HS-5 (cell line): ENCODE measurements around the gene RPS21.
"Not testable (repeated sequence)": the region's sequence is repeated elsewhere in the genome, so short reads cannot be mapped to it uniquely, and the experiment has no call there.

Experiments used
- DNase-seq: peaks from one replicate; pipeline ENCODE4 v3.0.0-alpha.2; 2012; ENCODE audit warnings: low read depth

The RPS21 gene

DNA sequence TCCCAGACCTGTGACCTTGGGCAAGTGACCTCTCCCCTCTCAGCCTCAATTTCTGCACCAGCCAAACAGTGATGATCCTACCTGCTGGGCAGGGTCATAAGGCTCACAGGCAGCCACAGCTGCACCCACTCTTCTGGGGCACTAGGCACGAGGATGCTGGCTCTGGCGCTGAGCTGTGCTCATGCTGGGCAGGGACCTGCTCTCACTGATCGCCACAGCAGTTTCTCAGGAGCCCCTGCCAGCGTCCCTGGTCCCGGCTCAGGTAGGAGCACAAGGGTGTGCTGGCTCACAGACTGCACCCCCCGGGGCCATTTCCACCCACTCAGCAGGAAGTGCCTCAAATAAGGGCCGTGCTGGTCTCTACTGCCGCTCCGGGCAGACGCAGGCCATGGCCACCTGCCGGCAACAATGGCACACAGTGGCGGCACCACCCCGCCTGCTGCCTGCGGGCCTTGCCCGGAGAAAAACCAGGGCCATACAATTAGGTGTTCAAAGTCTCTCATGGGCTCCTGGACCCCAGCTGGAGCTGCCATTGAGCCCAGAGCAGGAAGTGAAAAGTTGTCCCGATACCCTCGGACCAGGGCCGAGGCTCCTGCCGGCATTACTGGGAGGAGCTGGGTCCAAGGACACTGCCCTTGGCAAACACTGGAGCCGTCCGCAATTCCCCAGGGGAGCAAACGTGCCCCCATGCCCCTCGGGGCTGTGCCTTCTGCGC is 24.7 kb downstream of the RPS21 start:
- DNase-seq: no peak

GRCh38 chr20:62412194-62413024 is 25.5 kb downstream of the RPS21 start:
- DNase-seq: no peak

GRCh38 chr20:62413025-62413570 is 26.2 kb downstream of the RPS21 start:
- no peak for DNase-seq

DNA sequence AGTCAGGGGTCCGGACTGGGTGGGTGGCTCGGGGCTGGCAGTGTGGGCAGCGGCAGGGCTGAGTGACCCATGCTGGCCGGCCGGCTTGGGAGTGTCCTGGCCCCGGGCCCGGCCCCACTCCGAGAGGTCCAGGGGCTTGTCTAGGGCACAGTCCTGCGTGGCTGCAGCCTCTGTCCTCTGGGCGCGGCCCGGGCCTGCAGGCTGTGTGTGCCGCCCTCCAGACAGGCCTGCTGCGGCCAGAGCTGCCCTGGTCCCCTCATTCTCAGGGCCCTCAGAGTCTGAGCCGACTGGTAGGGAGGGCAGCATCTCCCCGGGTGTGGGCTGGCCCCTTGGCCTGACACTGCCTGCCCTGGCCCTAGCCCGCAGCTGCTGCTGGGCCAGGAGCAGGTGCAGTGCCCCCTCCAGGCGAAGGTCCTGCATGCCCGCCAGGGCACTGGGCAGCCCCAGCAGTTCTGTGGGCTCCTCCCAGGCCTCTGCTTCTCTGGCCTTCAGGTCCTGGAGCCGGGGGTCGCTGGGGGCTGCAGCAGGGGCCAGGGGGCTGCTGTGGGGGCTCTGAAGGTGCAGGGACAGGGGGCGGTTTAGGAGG is 27.1 kb downstream of the RPS21 start:
- DNase-seq: no peak

GRCh38 chr20:62415354-62416111 is 28.6 kb downstream of the RPS21 start:
- no peak for DNase-seq

- DNase-seq: no peak
Measured at GRCh38 chr20:62416651-62417637, 30.0 kb downstream of the RPS21 start.

DNA sequence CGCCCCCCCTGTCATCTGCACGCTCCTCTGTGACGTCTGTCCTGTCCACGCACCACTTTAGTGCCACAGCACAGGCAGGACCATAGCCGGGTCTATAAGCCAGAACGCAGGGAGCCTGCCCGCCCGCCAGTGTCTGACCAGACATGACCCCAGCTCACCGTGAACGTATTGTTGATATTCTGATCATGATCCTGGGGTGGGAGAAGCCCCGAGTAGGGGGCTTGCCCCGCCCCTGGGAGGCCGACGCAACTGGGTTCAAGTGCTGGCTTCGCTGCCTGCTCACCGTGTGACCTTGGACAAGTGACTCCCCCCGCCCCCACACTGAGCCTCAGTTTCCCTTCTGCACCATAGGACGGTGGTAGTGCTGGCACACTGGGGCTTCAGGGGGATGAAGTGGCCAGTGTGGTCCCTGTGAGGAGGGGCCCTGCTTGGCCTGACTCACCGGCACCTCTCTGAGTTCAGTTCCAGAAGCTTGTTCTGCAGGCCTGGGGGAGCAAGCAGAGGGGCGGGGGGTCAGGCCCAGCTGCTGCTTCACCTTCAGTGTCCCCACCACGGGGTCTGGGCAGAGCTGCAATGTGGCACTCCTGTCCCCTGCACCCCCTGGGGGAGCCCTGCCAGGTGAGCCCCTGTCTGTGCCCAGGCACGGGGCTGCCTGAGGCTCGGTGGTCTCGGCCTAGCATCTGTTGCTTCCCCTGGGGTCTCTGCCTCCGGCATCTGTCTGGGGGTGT is 31.2 kb downstream of the RPS21 start:
- no peak for DNase-seq

GRCh38 chr20:62418709-62419487 is 32.0 kb downstream of the RPS21 start:
- DNase-seq: no peak

DNA sequence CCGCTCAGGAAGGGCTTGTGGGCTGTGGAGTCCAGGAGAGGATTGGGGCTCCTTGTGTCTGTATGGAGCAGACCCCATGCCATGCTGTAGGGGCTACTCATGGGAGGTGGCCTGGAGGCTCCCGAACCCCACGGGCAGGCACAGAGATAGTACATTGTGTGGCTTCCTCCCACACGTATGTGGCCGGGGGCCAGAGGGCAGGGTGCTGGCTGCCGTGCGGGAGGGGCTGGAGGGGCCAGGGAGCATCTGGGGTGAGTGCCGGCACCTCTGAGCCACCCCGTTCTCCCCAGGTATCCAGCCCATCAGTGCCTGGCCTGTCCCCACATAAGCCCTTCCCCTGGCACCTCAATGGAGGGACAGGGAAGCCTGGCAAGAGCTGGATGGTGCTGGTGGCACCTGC is 32.9 kb downstream of the RPS21 start:
- DNase-seq: no peak

GRCh38 chr20:62420846-62421715 is 34.2 kb downstream of the RPS21 start:
- no peak for DNase-seq

GRCh38 chr20:62421716-62421990 is 34.8 kb downstream of the RPS21 start:
- no peak for DNase-seq

DNA sequence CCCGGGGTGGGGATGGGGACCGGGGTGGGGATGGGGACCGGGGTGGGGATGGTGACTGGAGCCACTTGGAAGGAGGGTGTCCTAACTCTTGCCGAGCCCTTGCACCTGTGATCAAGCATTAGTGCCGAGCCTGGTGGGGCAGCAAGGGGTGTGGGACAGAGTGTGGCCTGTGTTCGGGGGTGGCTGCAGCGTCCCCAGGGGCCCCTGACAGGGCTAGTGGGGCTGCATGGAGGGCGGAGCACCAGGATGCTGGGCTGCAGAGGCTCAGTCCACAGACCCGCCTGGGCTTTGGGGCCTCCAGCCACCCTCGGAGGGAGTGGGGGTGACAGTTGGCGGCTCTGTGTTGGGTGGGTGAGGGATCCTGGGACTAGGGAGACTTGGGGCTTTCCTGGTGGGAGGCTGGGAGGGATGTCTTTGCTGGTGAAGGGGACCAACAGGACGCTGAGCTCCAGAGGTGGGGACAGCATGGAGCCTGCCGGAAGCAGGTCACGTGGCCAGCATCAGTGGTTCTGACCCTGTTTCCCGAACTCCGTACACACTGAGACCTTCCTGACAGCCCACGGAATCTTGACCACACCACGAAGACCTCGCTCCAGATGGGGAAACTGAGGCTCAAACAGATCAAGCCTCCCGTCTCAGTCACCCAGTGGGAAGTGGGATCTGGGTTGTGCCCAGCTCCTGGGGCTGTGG is 35.9 kb downstream of the RPS21 start:
- DNase-seq: no peak

- no peak for DNase-seq
Measured at GRCh38 chr20:62423326-62423706, 36.4 kb downstream of the RPS21 start.

DNA sequence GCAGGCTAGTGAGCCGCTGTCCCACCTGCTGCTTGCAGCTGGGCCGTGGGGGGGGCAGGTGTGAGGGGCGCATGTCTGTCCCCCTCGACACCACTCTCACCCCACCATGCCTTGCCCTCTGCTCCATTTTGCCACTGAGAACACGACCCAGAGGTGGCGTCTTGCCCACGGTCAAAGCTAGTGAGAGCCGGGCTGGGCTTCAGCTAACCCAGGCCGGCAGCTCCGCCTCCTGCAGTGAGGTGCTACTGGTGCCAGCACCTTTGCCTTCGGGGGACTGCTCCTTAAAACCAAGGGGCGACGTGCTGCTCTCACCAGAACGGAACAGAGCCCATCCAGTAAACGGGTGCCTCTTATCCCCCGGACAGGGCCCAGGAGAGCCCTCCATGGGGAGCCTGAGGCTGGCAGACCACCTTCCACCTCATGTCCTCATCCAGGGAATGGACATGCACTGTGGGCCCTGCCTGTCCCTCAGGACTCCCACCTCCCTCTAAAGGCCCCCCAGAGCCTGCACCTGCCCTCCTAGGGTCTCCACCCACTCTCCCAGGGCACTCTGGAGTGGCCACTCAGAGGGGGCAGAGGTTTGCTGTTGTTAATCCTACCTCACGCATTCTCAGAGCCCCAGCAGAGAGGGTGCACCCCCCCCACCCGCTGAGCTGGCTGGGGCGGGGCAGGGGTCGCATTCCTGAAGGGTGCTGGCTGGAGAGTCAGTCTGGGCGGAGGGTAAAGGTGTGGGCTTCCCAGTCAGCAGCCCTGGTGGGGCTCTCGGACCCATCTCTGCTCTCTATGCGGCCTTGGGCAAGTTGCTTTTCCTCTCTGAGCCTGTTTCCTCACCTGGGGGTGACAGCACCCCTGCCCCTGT is 37.6 kb downstream of the RPS21 start:
- no peak for DNase-seq

DNA sequence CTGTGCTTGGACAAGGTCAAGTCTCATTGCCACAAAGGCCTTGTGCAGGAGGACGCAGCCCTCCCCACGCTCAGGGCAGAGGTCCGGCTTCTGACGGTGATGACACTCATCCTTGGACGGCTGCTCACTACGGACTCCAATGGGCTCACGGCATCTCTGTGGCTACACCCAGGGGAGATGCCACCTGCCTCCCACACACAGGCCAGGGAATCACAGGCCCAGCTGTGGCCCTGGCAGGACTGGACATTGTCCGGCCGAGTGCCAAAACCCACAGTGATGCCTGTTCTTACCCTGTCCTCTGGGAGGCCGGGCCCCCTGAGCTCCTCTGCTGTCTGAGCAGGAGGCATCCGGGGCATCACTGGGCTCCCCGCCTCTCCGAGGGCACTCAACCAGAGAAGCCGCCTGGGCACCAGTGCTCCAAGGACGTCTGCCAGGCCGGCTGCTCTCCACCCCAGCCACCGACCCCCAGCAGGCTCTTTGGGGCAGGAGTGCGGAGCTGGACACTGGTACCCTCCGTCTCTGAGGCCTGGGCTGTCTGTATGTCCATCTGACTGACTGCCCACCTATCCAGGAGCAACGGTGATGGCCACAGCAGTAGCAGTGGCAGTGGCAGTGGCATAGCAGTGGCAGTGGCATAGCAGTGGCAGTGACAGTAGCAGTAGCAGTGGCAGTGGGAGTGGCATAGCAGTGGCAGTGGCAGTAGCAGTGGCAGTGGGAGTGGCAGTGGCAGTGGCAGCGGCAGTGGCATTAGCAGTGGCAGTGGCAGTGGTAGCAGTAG is 38.6 kb downstream of the RPS21 start:
- no peak for DNase-seq

DNA sequence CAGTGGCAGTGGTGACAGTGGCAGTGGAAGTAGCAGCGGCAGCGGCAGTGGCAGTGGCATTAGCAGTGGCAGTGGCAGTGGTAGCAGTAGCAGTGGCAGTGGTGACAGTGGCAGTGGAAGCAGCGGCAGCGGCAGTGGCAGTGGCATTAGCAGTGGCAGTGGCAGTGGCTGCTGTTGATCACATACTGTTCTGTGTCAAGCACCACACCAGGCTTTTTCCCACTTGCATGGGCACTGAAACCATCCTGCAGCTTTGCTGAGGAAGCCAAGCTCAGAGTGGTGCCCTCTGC is 39.1 kb downstream of the RPS21 start:
- not testable (repeated sequence) for DNase-seq
